Measurements from ENCODE around the gene SLC22A4. TPM values are rescaled to one million over a fixed set of nuclear protein-coding genes. Genes with fewer than 3 reads are reported as not detected.

SLC22A4 gene
- polyA plus RNA-seq, 1 donor from 2014 or later = 2.0 TPM

GRCh38 chr5:132377738-132378137 lies 83.5 kb downstream of the SLC22A4 start:
- H3K9ac ChIP-seq (ENCODE audit: low read length) = no peak overlapping the region
- no peak overlapping the region for H2AFZ ChIP-seq (ENCODE audit: low read depth, low read length)
- H3K27ac ChIP-seq (ENCODE audit: low read length) = no peak overlapping the region

GRCh38 chr5:132378580-132378979 lies 84.4 kb downstream of the SLC22A4 start:
- Histone ChIP-seq H3K27ac (ENCODE audit: low read length) (no peak overlapping the region), H3K27me3 (ENCODE audit: insufficient read depth, low read depth, low read length) (no peaks in the 10 kb centered on the region), H2AFZ (ENCODE audit: low read depth, low read length) (no peak overlapping the region), H3K9me2 (ENCODE audit: insufficient read depth, low read length) (no peaks in the 10 kb centered on the region), H3K4me3 (ENCODE audit: low read length) (no peak overlapping the region), H3K9me3 (ENCODE audit: low read length) (no peaks in the 10 kb centered on the region), H3F3A (ENCODE audit: insufficient read depth, low read length, poor library complexity, severe bottlenecking) (no peaks in the 10 kb centered on the region), H3K36me3 (ENCODE audit: insufficient read depth, low read length) (no peaks in the 10 kb centered on the region), H3K4me2 (ENCODE audit: low read length) (no peak overlapping the region), H3K79me2 (replicated peaks; ENCODE audit: insufficient read depth, low read length) (no peaks in the 10 kb centered on the region), H3K9ac (ENCODE audit: low read length) (no peak overlapping the region), H4K20me1 (ENCODE audit: insufficient read depth) (no peaks in the 10 kb centered on the region)
- TF ChIP-seq RAD21 (conservative IDR thresholded peaks at IDR 0.05) = no peak
- no peak for TF ChIP-seq EZH2 (IDR thresholded peaks at IDR 0.05; ENCODE audit: borderline replicate concordance, insufficient read depth, low read length, poor library complexity, severe bottlenecking)
- TF ChIP-seq EP300 (conservative IDR thresholded peaks at IDR 0.05; ENCODE audit: poor library complexity, severe bottlenecking) = no peak
- no peak for TF ChIP-seq CTCF (IDR thresholded peaks at IDR 0.05; ENCODE audit: poor library complexity, severe bottlenecking)
- TF ChIP-seq REST (IDR thresholded peaks at IDR 0.05; ENCODE audit: borderline replicate concordance) = no peak
- no peak for TF ChIP-seq MXI1 (conservative IDR thresholded peaks at IDR 0.05; ENCODE audit: poor library complexity, severe bottlenecking)

More at GRCh38 chr5:132377738-132378137, 83.5 kb downstream of the SLC22A4 start:
- Histone ChIP-seq H3K27me3 (ENCODE audit: insufficient read depth, low read depth, low read length) (no peaks in the 10 kb centered on the region), H3K9me3 (ENCODE audit: low read length) (no peaks in the 10 kb centered on the region), H3F3A (ENCODE audit: insufficient read depth, low read length, poor library complexity, severe bottlenecking) (no peaks in the 10 kb centered on the region), H3K36me3 (ENCODE audit: insufficient read depth, low read length) (no peaks in the 10 kb centered on the region), H3K79me2 (replicated peaks; ENCODE audit: insufficient read depth, low read length) (no peaks in the 10 kb centered on the region), H3K4me3 (ENCODE audit: low read length) (no peak overlapping the region), H3K4me2 (ENCODE audit: low read length) (no peak overlapping the region), H3K9me2 (ENCODE audit: insufficient read depth, low read length) (no peaks in the 10 kb centered on the region), H4K20me1 (ENCODE audit: insufficient read depth) (no peaks in the 10 kb centered on the region)
- TF ChIP-seq EP300 (conservative IDR thresholded peaks at IDR 0.05; ENCODE audit: poor library complexity, severe bottlenecking) (no peak), EZH2 (IDR thresholded peaks at IDR 0.05; ENCODE audit: borderline replicate concordance, insufficient read depth, low read length, poor library complexity, severe bottlenecking) (no peak), CTCF (IDR thresholded peaks at IDR 0.05; ENCODE audit: poor library complexity, severe bottlenecking) (no peak), TAF1 (IDR thresholded peaks at IDR 0.05; ENCODE audit: low read depth) (no peak), POLR2AphosphoS5 (IDR thresholded peaks at IDR 0.05) (no peak), REST (IDR thresholded peaks at IDR 0.05; ENCODE audit: borderline replicate concordance) (no peak), MXI1 (conservative IDR thresholded peaks at IDR 0.05; ENCODE audit: poor library complexity, severe bottlenecking) (no peak), SMC3 (conservative IDR thresholded peaks at IDR 0.05; ENCODE audit: poor library complexity) (no peak), RAD21 (conservative IDR thresholded peaks at IDR 0.05) (no peak)
